H1 (cell line): Measurements from ENCODE around the gene SLC24A4. TPM values are rescaled to one million over a fixed set of nuclear protein-coding genes. Genes with fewer than 3 reads are reported as not detected.

Source experiments
- CTCF ChIA-PET: fragments of 300-600 bp; sonication (Branson Sonifier 250); formaldehyde crosslinking; loops from one replicate; lab custom pipeline; 2021; ENCODE audit not compliant: partially characterized antibody; lab: Charles Lee
- POLR2A ChIA-PET: fragments of 300-600 bp; sonication (Branson Sonifier 250); formaldehyde crosslinking; loops from one replicate; lab custom pipeline; 2021; ENCODE audit warnings: inconsistent platforms; ENCODE audit not compliant: partially characterized antibody; lab: Charles Lee
- DNase-seq, 2 experiments: peaks; one replicate each; pipeline versions ENCODE4 v3.0.0 to v3.0.0-alpha.2; 2010 to 2022; ENCODE audit warnings: low spot score in 2 of 2, low read depth in 1 of 2, mixed read lengths in 1 of 2
- FAIRE-seq: peaks from 2 replicates; lab custom pipeline; 2011; peaks lifted over from hg19 to GRCh38; lab: Jason Lieb, UNC
- H2AFZ ChIP-seq: 2 replicates; pipeline ENCODE4 v1.8.1; 2012; ENCODE audit warnings: low read length, inconsistent platforms
- H2AK5ac ChIP-seq: 2 replicates; pipeline ENCODE4 v1.6.1; 2013; ENCODE audit warnings: low read depth, low read length
- H2BK120ac ChIP-seq: replicated peaks from 2 replicates; pipeline ENCODE3; 2013; ENCODE audit warnings: low read depth, low read length, inconsistent platforms
- H2BK12ac ChIP-seq: 2 replicates; pipeline ENCODE4 v1.6.1; 2013; ENCODE audit warnings: low read depth, low read length
- H2BK15ac ChIP-seq: 2 replicates; pipeline ENCODE4 v1.6.1; 2013; ENCODE audit warnings: low read length
- H2BK20ac ChIP-seq: 2 replicates; pipeline ENCODE4 v1.6.1; 2013; ENCODE audit warnings: low read length
- H2BK5ac ChIP-seq: 2 replicates; pipeline ENCODE4 v1.6.1; 2013; ENCODE audit warnings: low read depth, low read length
- H3K14ac ChIP-seq: 2 replicates; pipeline ENCODE4 v1.6.1; 2013; ENCODE audit warnings: inconsistent platforms; ENCODE audit not compliant: insufficient read length
- H3K18ac ChIP-seq: 2 replicates; pipeline ENCODE4 v1.6.1; 2013; ENCODE audit warnings: low read length; ENCODE audit errors: extremely low read depth
- H3K23ac ChIP-seq: 2 replicates; pipeline ENCODE4 v1.6.1; 2013; ENCODE audit warnings: inconsistent platforms; ENCODE audit not compliant: insufficient read length
- H3K23me2 ChIP-seq: 2 replicates; pipeline ENCODE4 v1.6.1; 2013; ENCODE audit warnings: low read depth, low read length
- H3K27ac ChIP-seq: 2 replicates; pipeline ENCODE4 v1.6.1; 2011; ENCODE audit warnings: low read depth, low read length, inconsistent platforms
- H3K27me3 ChIP-seq, 4 experiments: replicated peaks in 1 of 4; 1 replicate in 1 of 4; 2 replicates in 3 of 4; pipeline versions ENCODE4 v1.6.1 to v1.8.1; 2011 to 2013; ENCODE audit warnings: low read length in 3 of 4, mild to moderate bottlenecking in 3 of 4, inconsistent platforms in 2 of 4, mixed read lengths in 2 of 4, moderate library complexity in 1 of 4; ENCODE audit not compliant: control insufficient read depth in 3 of 4, insufficient read depth in 3 of 4; ENCODE audit errors: extremely low read depth in 1 of 4
- H3K36me3 ChIP-seq, 4 experiments: 2 replicates each; pipeline versions ENCODE4 v1.6.1 to v1.8.1; 2011 to 2013; ENCODE audit warnings: mild to moderate bottlenecking in 4 of 4, low read length in 3 of 4, moderate library complexity in 2 of 4, control low read depth in 1 of 4, inconsistent platforms in 1 of 4; ENCODE audit not compliant: insufficient read depth in 4 of 4, control insufficient read depth in 2 of 4
- H3K4ac ChIP-seq: replicated peaks from 2 replicates; pipeline ENCODE3; 2013; ENCODE audit warnings: low read length, low read depth, mixed read lengths, inconsistent platforms; ENCODE audit not compliant: insufficient read length
- H3K4me1 ChIP-seq, 4 experiments: replicated peaks in 1 of 4; 1 replicate in 1 of 4; 2 replicates in 3 of 4; pipeline versions ENCODE4 v1.6.1 to v1.8.1; 2011 to 2013; ENCODE audit warnings: low read length in 3 of 4, inconsistent platforms in 2 of 4, mixed read lengths in 1 of 4; ENCODE audit not compliant: insufficient read depth in 4 of 4, control insufficient read depth in 3 of 4
- H3K4me2 ChIP-seq, 2 experiments: 2 replicates each; pipeline versions ENCODE4 v1.6.1 to v1.8.1; 2011 to 2013; ENCODE audit warnings: low read depth in 2 of 2, low read length in 2 of 2, control low read depth in 1 of 2, inconsistent platforms in 1 of 2, mild to moderate bottlenecking in 1 of 2; ENCODE audit not compliant: insufficient read depth in 1 of 2
- H3K4me3 ChIP-seq, 4 experiments: fragments of 200-600, 300-600 bp in 1 of 4; sonication (generic), shearing (Covaris generic), sonication (Bioruptor Twin) in 1 of 4; 2 replicates each; pipeline versions ENCODE4 v1.5.1 to v1.8.1; 2011 to 2016; ENCODE audit warnings: low read length in 4 of 4, low read depth in 3 of 4, control low read depth in 2 of 4, inconsistent platforms in 2 of 4, mild to moderate bottlenecking in 2 of 4, mixed read lengths in 1 of 4, moderate library complexity in 1 of 4; ENCODE audit not compliant: insufficient read depth in 2 of 4; ENCODE audit errors: extremely low read depth in 1 of 4
- H3K56ac ChIP-seq: replicated peaks from 2 replicates; pipeline ENCODE3; 2013; ENCODE audit warnings: low read depth, mild to moderate bottlenecking, mixed read lengths, low read length, inconsistent platforms; ENCODE audit not compliant: insufficient read length
- H3K79me1 ChIP-seq: 2 replicates; pipeline ENCODE4 v1.6.1; 2013; ENCODE audit warnings: low read depth, low read length, control low read depth
- H3K79me2 ChIP-seq, 2 experiments: 2 replicates each; pipeline versions ENCODE4 v1.6.1 to v1.8.1; 2012 to 2013; ENCODE audit warnings: low read length in 2 of 2, mild to moderate bottlenecking in 2 of 2, inconsistent platforms in 1 of 2; ENCODE audit not compliant: insufficient read depth in 2 of 2, control insufficient read depth in 1 of 2
- H3K9ac ChIP-seq, 4 experiments: replicated peaks in 1 of 4; 1 replicate in 1 of 4; 2 replicates in 3 of 4; pipeline versions ENCODE4 v1.6.1 to v1.8.1; 2011 to 2013; ENCODE audit warnings: low read depth in 3 of 4, low read length in 3 of 4, control low read depth in 2 of 4, mild to moderate bottlenecking in 2 of 4, moderate library complexity in 2 of 4, inconsistent platforms in 1 of 4; ENCODE audit errors: extremely low read depth in 1 of 4
- H3K9me3 ChIP-seq, 2 experiments: 2 replicates each; pipeline versions ENCODE4 v1.6.1 to v1.8.1; 2012 to 2013; ENCODE audit warnings: mild to moderate bottlenecking in 2 of 2, moderate library complexity in 2 of 2, control low read depth in 1 of 2, inconsistent platforms in 1 of 2, low read depth in 1 of 2, low read length in 1 of 2, mixed read lengths in 1 of 2; ENCODE audit not compliant: insufficient read depth in 2 of 2
- H4K20me1 ChIP-seq, 2 experiments: replicated peaks in 1 of 2; 2 replicates each; pipeline versions ENCODE3 to v1.8.1; 2011 to 2013; ENCODE audit warnings: inconsistent platforms in 2 of 2, low read length in 2 of 2, mild to moderate bottlenecking in 1 of 2; ENCODE audit not compliant: insufficient read depth in 2 of 2, control insufficient read depth in 1 of 2
- H4K5ac ChIP-seq: 2 replicates; pipeline ENCODE4 v1.6.1; 2013; ENCODE audit warnings: low read length, low read depth, mixed read lengths, inconsistent platforms; ENCODE audit not compliant: insufficient read length
- H4K8ac ChIP-seq: 2 replicates; pipeline ENCODE4 v1.8.0; 2013; ENCODE audit warnings: mild to moderate bottlenecking, moderate library complexity, low read length, inconsistent platforms; ENCODE audit not compliant: insufficient read depth; ENCODE audit errors: extremely low read depth
- H4K91ac ChIP-seq: replicated peaks from 2 replicates; pipeline ENCODE3; 2013; ENCODE audit warnings: low read length, mixed read lengths, inconsistent platforms; ENCODE audit not compliant: insufficient read length
- CBX5 ChIP-seq: fragments of 300-800, 300-1000 bp; sonication (generic); IDR thresholded peaks from 2 replicates; pipeline ENCODE4 v1.7.1; 2016; ENCODE audit warnings: antibody characterized with exemption, low read length, low read depth
- FOSL1 ChIP-seq: IDR thresholded peaks from 2 replicates; pipeline ENCODE4 v1.6.1; 2011; ENCODE audit warnings: mild to moderate bottlenecking, low read depth, low read length, moderate library complexity; ENCODE audit not compliant: insufficient read depth
- JUND ChIP-seq: IDR thresholded peaks from 2 replicates; pipeline ENCODE4 v1.6.1; 2011; ENCODE audit warnings: mild to moderate bottlenecking, improper control_type of control experiment, low read length
- KDM4A ChIP-seq: IDR thresholded peaks from one replicate; pipeline ENCODE4 v1.7.1; 2012; ENCODE audit warnings: low read depth, mild to moderate bottlenecking, moderate library complexity, low read length, inconsistent platforms; ENCODE audit not compliant: severe bottlenecking
- NANOG ChIP-seq: IDR thresholded peaks from 2 replicates; pipeline ENCODE4 v1.6.1; 2011; ENCODE audit warnings: low read length, low read depth, mild to moderate bottlenecking, inconsistent platforms; ENCODE audit not compliant: insufficient read depth, poor library complexity, severe bottlenecking
- POU5F1 ChIP-seq: IDR thresholded peaks from 2 replicates; pipeline ENCODE4 v1.6.1; 2011; ENCODE audit warnings: low read depth, mild to moderate bottlenecking, low read length, moderate library complexity
- SIRT6 ChIP-seq: IDR thresholded peaks from one replicate; pipeline ENCODE4 v1.7.1; 2012; ENCODE audit warnings: low read length, inconsistent platforms
- SIX5 ChIP-seq: IDR thresholded peaks from 2 replicates; pipeline ENCODE4 v1.6.1; 2011; ENCODE audit warnings: mild to moderate bottlenecking, low read depth, low read length
- SP2 ChIP-seq: IDR thresholded peaks from 2 replicates; pipeline ENCODE4 v1.6.1; 2012; ENCODE audit warnings: mild to moderate bottlenecking, low read length, inconsistent platforms
- SUZ12 ChIP-seq: fragments of 200-600 bp; sonication (generic); IDR thresholded peaks from 2 replicates; pipeline ENCODE4 v1.6.1; 2012; ENCODE audit warnings: mild to moderate bottlenecking, inconsistent platforms, low read length, moderate library complexity, mixed read lengths
- WGBS, 2 experiments: shearing (Covaris generic) in 1 of 2; methylation state at CpG; one replicate each; pipeline versions ENCODE4 v1.1.6 to v1.1.7; 2013 to 2015; ENCODE audit warnings: low lambda C conversion rate in 2 of 2, mixed read lengths in 2 of 2, inconsistent platforms in 1 of 2, low coverage in 1 of 2, missing lambda C conversion rate in 1 of 2; ENCODE audit not compliant: insufficient replicate concordance in 2 of 2, insufficient coverage in 1 of 2, insufficient read length in 1 of 2; ENCODE audit errors: extremely low coverage in 1 of 2, missing lambda C conversion rate in 1 of 2; 5-methylcytosine and 5-hydroxymethylcytosine counted together
- polyA plus RNA-seq, 7 experiments: library from polyadenylated mRNA; depleted of rRNA in 3 of 7; stranded (reverse) in 5 of 7; unstranded in 2 of 7; fragments of >200 nt in 5 of 7; fragments of 200-250 nt in 2 of 7; gene quantifications; 1 replicate in 5 of 7; 2 replicates in 1 of 7; 4 replicates in 1 of 7; pipeline versions ENCODE4 v1.2.1 to v1.2.3, GENCODE V29; 2011 to 2013; ENCODE audit warnings: missing spikeins in 2 of 7, mixed read lengths in 2 of 7
- total RNA-seq: library from RNA; stranded (reverse); fragmentation: NEBNext Ultra II Directional; extraction: Animal tissue kit (Norgen Biotek cat#: 25700); gene quantifications from 2 replicates; pipeline ENCODE4 v1.2.1, GENCODE V29; 2021
- TF ChIP-seq, protein P1 (sequence below): IDR thresholded peaks from 2 replicates; pipeline ENCODE4 v1.6.1; 2011; ENCODE audit warnings: low read depth, mild to moderate bottlenecking, low read length; ENCODE audit not compliant: insufficient read depth

Gene SLC24A4
- total and polyA plus RNA-seq, 2 of the 8 experiments (the other 6 are each of a cell fraction or from before 2014, with no cell fraction given), result 0.27 to 0.89 TPM

DNA sequence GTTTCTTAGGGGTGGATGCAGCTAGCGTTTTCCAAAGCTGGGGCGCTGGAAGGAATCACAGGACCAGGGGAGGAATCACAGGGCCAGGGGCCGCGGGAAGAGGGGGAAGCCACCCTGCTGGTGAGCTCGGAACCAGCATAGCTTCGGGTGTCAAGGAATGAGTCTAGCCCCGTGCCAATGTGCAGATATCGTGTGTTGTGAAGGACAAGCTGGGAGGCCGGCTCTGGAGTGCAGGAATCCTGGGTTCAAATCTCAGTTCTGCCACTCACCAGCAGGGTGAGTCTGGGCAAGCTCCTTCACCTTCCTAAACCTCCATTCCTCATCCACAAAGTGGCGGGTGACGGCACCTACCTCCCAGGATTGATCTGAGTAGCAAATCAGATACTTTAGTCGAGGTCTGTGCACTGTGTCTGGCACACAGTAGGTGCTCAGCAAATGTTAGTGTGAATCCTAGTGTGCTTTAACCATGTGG lies 137.0 kb downstream of the SLC24A4 start:
- 0 out of 2 replicates have a peak overlapping the region, but pooled peaks have one; percentile 24 for H2AK5ac ChIP-seq
- no peaks in the 10 kb centered on the region; a peak in 1 of 7 replicates for H3K4me1 ChIP-seq
- no peaks in the 10 kb centered on the region; a peak in 1 of 8 replicates for H3K36me3 ChIP-seq
- DNase-seq (no peak), FAIRE-seq (no peak)
- CTCF ChIA-PET, result interaction anchor here (0.7 to 5.0 kb wide), 15 partner anchors 10 to 205 kb away, joined by 3 to 21 read pairs (median 3); no protein-coding TSS in a partner anchor
- H3K4me2 ChIP-seq, result no peak overlapping the region
- no peak overlapping the region for H3K9ac ChIP-seq
- no peak overlapping the region for H2BK15ac ChIP-seq
- no peak overlapping the region for H4K91ac ChIP-seq
- WGBS, 2 experiments, result 78% methylated on average over 12 of the region's 12 CpGs; no CpG with 5 or more reads in 1 of the 2 experiments
- no peaks in the 10 kb centered on the region for H3K23me2 ChIP-seq
- H3K9me3 ChIP-seq, result no peaks in the 10 kb centered on the region
- no peak overlapping the region for H3K23ac ChIP-seq
- H2BK5ac ChIP-seq, result no peak overlapping the region
- no peak overlapping the region for H3K18ac ChIP-seq
- no peaks in the 10 kb centered on the region for H4K20me1 ChIP-seq
- POLR2A ChIA-PET, result no interaction called here
- H2AFZ ChIP-seq, result no peak overlapping the region
- H2BK20ac ChIP-seq, result no peak overlapping the region
- no peak overlapping the region for H3K56ac ChIP-seq
- no peak overlapping the region for H3K4ac ChIP-seq
- no peak overlapping the region for H3K27ac ChIP-seq
- H3K79me1 ChIP-seq, result no peaks in the 10 kb centered on the region
- H4K8ac ChIP-seq, result no peak overlapping the region
- H3K79me2 ChIP-seq, result no peaks in the 10 kb centered on the region
- no peaks in the 10 kb centered on the region for H3K27me3 ChIP-seq
- H2BK120ac ChIP-seq, result no peak overlapping the region
- no peak overlapping the region for H3K4me3 ChIP-seq
- H3K14ac ChIP-seq, result no peak overlapping the region
- no peak overlapping the region for H2BK12ac ChIP-seq
- no peak overlapping the region for H4K5ac ChIP-seq
- TF ChIP-seq CBX5, result no peak
- TF ChIP-seq, protein P1, sequence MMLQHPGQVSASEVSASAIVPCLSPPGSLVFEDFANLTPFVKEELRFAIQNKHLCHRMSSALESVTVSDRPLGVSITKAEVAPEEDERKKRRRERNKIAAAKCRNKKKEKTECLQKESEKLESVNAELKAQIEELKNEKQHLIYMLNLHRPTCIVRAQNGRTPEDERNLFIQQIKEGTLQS, result no peak
- no peak for TF ChIP-seq JUND
- no peak for TF ChIP-seq FOSL1
- TF ChIP-seq SIRT6, result no peak
- TF ChIP-seq KDM4A, result no peak
- no peak for TF ChIP-seq SIX5
- no peak for TF ChIP-seq NANOG
- TF ChIP-seq SP2, result no peak
- no peak for TF ChIP-seq SUZ12
- TF ChIP-seq POU5F1, result no peak
